Measurements from ENCODE around the gene MAP2K5.

DNA sequence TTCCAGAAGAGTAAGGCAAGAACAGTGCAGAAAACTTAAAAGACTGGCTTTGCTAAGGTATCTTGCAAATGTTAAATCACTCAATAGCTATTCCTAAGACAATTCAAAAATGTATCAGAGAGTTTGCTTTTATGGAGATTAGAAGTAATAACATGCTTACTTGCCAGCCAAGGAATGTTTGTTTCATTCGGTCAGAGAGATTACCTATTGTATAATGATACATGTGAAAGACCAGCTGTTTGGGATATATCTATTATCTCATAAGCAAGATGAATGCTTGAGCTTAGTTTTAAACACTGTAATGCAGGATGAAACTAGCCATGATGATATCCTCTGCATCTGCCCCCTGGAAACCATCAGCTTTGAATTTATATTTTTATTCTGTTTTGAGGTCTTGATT, 70.7 kb downstream of the MAP2K5 start:
- TF ChIP-seq CTCF (IDR thresholded peaks at IDR 0.05), result no peak
- TF ChIP-seq ZFX (IDR thresholded peaks at IDR 0.05; ENCODE audit: borderline replicate concordance), result no peak
